NCI-H82 (cell line): ENCODE measurements around the gene TXNDC17.
"Not testable (repeated sequence)": the region's sequence is repeated elsewhere in the genome, so short reads cannot be mapped to it uniquely, and the experiment has no call there.

Experiments
- DNase-seq: peaks from one replicate; lab custom pipeline; 2025; lab: John Stamatoyannopoulos, UW

TXNDC17 gene

DNA sequence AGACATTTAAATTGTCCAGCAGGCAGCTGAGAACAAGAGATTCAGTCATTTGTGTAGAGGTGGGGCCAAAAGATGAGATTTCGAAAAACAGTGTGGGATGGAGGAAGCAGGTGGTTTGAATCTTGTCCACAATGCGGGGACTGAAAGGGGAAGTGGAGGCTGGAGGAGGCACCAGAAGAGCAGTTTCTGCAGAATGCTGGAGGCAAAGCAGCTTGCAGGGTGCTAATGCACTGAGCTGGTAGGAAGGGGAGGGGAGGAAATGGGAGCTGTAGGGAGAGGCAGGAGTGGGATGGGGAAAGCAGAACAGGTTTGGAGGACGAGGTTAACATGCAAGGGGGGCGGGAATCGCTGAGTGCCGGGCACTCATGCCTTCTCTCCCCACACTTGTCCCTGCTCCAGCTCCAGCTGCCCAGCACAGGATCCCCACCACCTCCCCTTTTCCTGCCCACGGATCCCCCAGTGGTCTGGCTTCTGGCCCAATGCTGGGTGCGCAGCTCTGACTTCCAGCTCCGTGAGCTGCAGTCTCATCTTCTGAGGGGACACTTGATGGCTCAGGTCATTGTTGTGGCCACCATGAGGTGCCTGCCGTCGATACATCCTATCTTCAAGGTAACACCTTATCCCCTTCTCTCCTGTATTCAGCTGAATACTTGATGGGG, 20.1 kb downstream of the TXNDC17 start:
- DNase-seq, result no peak

GRCh38 chr17:6661464-6661848, 20.6 kb downstream of the TXNDC17 start:
- DNase-seq, result no peak

GRCh38 chr17:6663200-6663599, 22.3 kb downstream of the TXNDC17 start:
- DNase-seq, result not testable (repeated sequence)

DNA sequence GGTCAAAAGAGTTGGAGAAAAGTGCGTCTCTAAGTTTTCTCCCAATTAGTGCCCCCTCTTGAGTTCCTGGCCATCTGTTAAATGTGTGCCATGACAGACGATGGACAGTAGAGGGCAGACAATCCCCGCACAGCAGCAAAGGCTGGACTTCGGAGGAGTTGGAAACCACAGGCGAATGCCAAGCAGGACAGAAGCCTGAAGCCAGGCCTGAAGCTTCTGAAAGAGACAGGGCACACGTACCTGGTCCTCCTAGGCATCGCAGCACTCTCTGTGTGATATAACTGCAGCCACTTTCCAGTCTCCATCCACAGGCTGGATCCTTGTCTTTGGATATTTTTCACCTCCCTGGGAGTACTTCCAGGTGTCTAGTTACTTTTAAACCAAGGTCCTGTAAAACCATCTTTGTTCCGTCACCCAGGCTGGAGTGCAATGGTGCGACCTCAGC, 25.2 kb downstream of the TXNDC17 start:
- peak; percentile 85 for DNase-seq

- no peak for DNase-seq
Observed at GRCh38 chr17:6666557-6666956, 25.7 kb downstream of the TXNDC17 start.

DNA sequence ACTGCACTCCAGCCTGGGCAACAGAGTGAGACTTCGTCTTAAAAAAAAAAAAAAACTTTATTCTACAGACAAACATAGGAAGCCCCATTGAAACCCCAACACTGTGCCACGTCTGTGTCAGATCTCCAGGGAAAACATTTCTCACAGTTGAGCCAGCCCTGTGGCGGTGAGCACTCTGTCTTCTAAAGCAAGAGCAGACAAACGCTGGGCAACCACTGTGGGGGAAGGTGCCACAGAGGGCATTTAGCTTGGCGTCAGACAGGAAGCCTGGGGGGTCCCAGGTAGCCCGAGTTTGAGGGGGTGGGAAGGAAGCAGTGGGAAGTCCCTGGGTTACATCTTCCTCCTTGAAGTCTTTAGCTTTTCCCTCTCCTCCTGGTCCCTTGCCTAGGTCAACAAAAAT, 26.7 kb downstream of the TXNDC17 start:
- no peak for DNase-seq

- no peak for DNase-seq
Observed at GRCh38 chr17:6668219-6668618, 27.4 kb downstream of the TXNDC17 start.

GRCh38 chr17:6668727-6669425, 28.0 kb downstream of the TXNDC17 start:
- no peak for DNase-seq

DNA sequence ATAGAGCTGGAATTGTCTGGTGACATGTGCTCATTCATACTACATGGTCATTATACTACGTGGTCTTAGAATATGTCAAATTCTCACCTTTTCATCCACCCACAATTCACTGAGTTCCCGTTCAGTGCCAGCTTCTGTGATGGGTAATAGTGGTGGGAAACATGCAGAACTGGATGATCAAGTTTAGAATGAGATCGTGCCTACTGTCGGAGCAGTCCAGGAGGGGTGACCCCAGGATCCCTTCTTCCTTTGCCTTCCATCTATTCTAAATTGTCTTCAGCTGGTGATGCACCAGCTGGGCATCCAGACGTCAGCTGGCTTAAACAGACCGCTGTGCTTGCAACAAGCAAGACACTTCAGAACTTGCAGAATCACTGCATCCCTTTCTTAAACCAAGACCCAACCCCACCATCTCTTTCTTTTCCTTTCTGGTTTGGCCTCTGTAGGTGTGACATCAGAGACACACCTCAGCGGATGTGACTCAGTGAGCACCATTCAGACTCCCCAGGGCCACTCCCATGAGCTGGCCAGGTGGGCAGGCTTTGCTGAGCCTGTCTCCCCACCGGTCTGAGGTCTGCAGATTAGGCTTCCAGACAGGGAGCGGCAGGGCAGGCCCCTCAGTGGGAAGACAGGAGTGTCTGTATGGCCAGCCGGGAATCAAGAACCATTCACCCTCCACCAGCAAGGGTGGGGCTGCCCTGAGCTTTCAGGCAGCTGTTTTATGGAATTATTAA, 28.8 kb downstream of the TXNDC17 start:
- no peak for DNase-seq

GRCh38 chr17:6670571-6670970, 29.7 kb downstream of the TXNDC17 start:
- DNase-seq, result no peak

DNA sequence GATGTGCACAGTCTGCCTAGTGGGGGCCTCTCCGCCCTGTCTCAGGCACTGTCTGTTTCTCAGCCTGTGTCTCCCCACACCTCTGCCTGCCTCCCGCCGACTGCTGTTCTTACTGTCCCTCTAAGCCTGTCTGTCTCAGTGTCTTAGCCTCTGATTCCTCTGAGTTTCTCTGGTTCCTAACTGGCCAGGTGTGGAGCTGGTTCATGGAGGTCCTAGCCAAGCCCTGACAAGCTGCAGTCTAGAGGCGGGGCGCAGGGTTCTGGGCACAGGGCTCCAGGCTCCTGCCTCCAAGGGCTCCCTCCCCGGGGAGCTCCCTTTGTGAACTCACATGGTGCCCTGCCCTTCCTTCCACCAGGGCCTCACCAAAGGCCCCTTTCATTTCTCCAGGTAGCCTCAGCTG, 30.1 kb downstream of the TXNDC17 start:
- DNase-seq, result no peak

DNA sequence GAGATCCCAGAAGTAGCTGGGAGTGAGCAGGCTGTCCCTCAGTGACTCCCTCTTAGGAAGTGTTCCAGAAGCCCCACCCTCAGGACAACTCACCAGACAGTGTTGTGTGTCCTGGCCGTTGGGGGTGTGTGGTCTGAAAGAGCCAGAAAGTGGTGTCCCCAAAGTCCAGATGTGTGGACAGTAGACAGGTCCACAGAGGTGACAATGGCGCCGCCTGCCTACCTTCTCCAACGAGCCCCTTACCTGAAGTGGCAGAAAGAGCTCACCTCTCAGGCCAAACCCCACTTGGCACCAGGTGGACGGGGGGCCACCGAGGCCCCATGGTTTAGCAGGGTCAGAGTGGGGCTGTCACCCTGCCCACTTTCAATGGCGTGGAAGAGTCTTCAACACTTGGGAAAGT, 30.6 kb downstream of the TXNDC17 start:
- DNase-seq, result no peak

GRCh38 chr17:6674586-6674985, 33.7 kb downstream of the TXNDC17 start:
- no peak for DNase-seq

- no peak for DNase-seq
Observed at GRCh38 chr17:6675201-6675825, 34.5 kb downstream of the TXNDC17 start.

DNA sequence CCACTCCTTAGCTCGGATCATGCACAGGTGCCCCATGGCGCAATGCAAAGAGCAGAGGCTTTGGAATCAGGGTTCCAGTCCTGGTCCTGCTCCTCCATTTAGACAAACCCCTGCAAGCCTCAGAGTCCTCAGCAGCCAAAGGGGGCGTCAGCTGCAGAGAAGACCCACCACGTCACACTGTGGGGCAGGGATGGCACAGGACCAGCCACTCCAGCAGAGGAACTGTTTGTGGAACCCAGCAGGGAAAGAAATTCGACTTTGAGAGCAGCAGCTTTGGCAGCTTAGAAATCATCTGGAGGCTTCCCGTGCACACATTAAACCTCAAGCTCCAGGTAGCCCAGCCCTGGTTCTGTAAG, 35.9 kb downstream of the TXNDC17 start:
- DNase-seq, result no peak

- DNase-seq, result no peak
Observed at GRCh38 chr17:6677158-6677831, 36.4 kb downstream of the TXNDC17 start.

- DNase-seq, result no peak
Observed at GRCh38 chr17:6677946-6678345, 37.1 kb downstream of the TXNDC17 start.

DNA sequence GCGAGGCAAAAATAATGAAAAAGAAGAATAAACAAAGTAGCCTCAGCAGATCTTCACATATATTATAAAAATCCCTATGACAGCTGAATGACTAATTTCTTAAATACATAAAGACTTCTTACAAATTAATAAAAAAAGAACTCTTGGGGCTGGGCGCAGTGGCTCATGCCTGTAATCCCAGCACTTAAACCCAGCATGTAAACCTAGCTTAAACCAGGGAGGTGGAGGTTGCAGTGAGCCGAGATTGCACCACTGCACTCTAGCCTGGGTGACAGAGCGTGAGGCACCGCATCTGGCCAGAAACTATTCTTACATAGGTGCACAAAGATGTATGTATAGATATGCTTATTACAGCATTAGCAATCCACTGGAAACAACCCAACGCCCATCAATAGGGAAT, 38.4 kb downstream of the TXNDC17 start:
- no peak for DNase-seq

GRCh38 chr17:6681176-6681575, 40.3 kb downstream of the TXNDC17 start:
- DNase-seq, result no peak

- no peak for DNase-seq
Observed at GRCh38 chr17:6681671-6682070, 40.8 kb downstream of the TXNDC17 start.

GRCh38 chr17:6682339-6682738, 41.5 kb downstream of the TXNDC17 start:
- no peak for DNase-seq

DNA sequence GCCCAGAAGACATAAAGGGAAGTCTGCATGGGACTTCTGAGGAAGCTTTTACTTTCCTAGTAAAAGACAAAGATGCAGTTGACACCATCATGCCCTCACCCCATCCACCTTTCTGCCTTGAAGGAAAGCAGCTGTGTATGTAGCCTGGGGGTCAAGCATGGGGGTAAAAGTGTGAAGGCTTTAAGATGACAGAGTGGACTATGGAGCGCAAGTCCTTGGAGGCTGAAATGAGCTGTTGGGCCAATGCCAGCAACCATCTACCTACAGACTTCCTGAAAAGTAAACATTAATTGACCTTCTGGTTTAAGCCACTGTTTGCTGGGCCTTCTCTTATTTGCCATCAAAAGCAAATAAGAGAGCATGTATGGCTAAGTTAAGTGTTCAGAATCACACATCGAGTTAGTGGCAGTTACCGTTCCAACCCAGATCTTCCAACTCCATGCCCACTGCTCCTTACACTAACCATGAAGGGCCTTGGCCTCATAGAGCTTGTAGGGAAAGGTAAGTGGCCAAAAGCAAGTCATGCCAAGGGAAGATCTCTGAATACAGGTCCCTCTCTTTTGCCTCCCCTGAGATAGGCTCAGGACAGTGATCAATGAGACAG, 42.3 kb downstream of the TXNDC17 start:
- no peak for DNase-seq
